KMS-11 (cell line): ENCODE results near the gene RPL28.

Experiments used
- H2AFZ ChIP-seq: fragments of 200-600 bp; sonication (generic); 2 replicates; pipeline ENCODE4 v1.6.1; 2016; ENCODE audit warnings: antibody characterized with exemption, mixed run types, low read depth
- H3K27ac ChIP-seq: fragments of 200-600 bp; sonication (generic); 2 replicates; pipeline ENCODE4 v1.6.1; 2016; ENCODE audit warnings: mild to moderate bottlenecking, mixed run types
- H3K27me3 ChIP-seq: fragments of 200-600 bp; sonication (generic); 2 replicates; pipeline ENCODE4 v1.6.1; 2017; ENCODE audit warnings: mild to moderate bottlenecking, low read depth, mixed run types, moderate library complexity; ENCODE audit not compliant: insufficient read depth
- H3K36me3 ChIP-seq: fragments of 200-600 bp; sonication (generic); 2 replicates; pipeline ENCODE4 v1.6.1; 2017; ENCODE audit warnings: mild to moderate bottlenecking, mixed run types; ENCODE audit not compliant: insufficient read depth
- H3K4me1 ChIP-seq: fragments of 200-600 bp; sonication (generic); 2 replicates; pipeline ENCODE4 v1.6.1; 2016; ENCODE audit warnings: mild to moderate bottlenecking, low read depth, mixed run types; ENCODE audit not compliant: poor library complexity, severe bottlenecking
- H3K4me2 ChIP-seq: fragments of 200-600 bp; sonication (generic); 2 replicates; pipeline ENCODE4 v1.7.0; 2016; ENCODE audit warnings: mild to moderate bottlenecking, mixed run types
- H3K4me3 ChIP-seq: fragments of 200-600 bp; sonication (generic); IDR thresholded peaks from 2 replicates; pipeline ENCODE4 v1.6.1; 2017; ENCODE audit warnings: low read depth, low read length, mixed read lengths; ENCODE audit not compliant: insufficient read depth
- H3K79me2 ChIP-seq: fragments of 200-600 bp; sonication (generic); 2 replicates; pipeline ENCODE4 v1.6.1; 2016; ENCODE audit warnings: low read depth, mixed run types; ENCODE audit not compliant: insufficient read depth
- H3K9ac ChIP-seq: fragments of 200-600 bp; sonication (generic); 2 replicates; pipeline ENCODE4 v1.6.1; 2016; ENCODE audit warnings: mild to moderate bottlenecking, mixed run types
- H4K20me1 ChIP-seq: fragments of 200-600 bp; sonication (generic); 2 replicates; pipeline ENCODE4 v1.6.1; 2016; ENCODE audit warnings: mild to moderate bottlenecking, mixed run types; ENCODE audit not compliant: insufficient read depth
- CTCF ChIP-seq: fragments of 200-600 bp; sonication (generic); conservative IDR thresholded peaks from 2 replicates; pipeline ENCODE4 v1.6.1; 2017; ENCODE audit warnings: low read depth, mild to moderate bottlenecking, antibody characterized with exemption, low read length, moderate library complexity, mixed read lengths

The RPL28 gene

GRCh38 chr19:55387736-55388497 is 2.2 kb downstream of the RPL28 start:
- Histone ChIP-seq H3K4me3 (no peak overlapping the region), H3K27ac (no peak overlapping the region), H3K79me2 (peaks cover 34% of the 10 kb centered on the region), H2AFZ (no peak overlapping the region), H3K4me1 (peaks cover 29% of the 10 kb centered on the region), H3K27me3 (no peaks in the 10 kb centered on the region), H4K20me1 (peaks cover 34% of the 10 kb centered on the region), H3K4me2 (peak overlapping the region; percentile 94), H3K9ac (no peak overlapping the region), H3K36me3 (peaks cover 18% of the 10 kb centered on the region; the same call in 1 of the 2 replicates)
- TF ChIP-seq CTCF: no peak

GRCh38 chr19:55389386-55390317 is 3.9 kb downstream of the RPL28 start:
- Histone ChIP-seq H3K9ac (no peak overlapping the region), H3K4me3 (no peak overlapping the region), H3K27me3 (no peaks in the 10 kb centered on the region), H3K36me3 (peaks cover 18% of the 10 kb centered on the region; the same call in 1 of the 2 replicates), H3K4me1 (peaks cover 23% of the 10 kb centered on the region), H2AFZ (no peak overlapping the region), H4K20me1 (peaks cover 34% of the 10 kb centered on the region), H3K27ac (no peak overlapping the region), H3K79me2 (peaks cover 31% of the 10 kb centered on the region), H3K4me2 (no peak overlapping the region)
- no peak for TF ChIP-seq CTCF

- no peaks in the 10 kb centered on the region for H3K27me3 ChIP-seq
- peaks cover 34% of the 10 kb centered on the region for H4K20me1 ChIP-seq
- peaks cover 20% of the 10 kb centered on the region for H3K4me1 ChIP-seq
- H3K27ac ChIP-seq: no peak overlapping the region
- no peak overlapping the region for H3K4me2 ChIP-seq
- no peak overlapping the region for H3K4me3 ChIP-seq
- peaks cover 31% of the 10 kb centered on the region for H3K79me2 ChIP-seq
- no peak for TF ChIP-seq CTCF
- peaks cover 18% of the 10 kb centered on the region; the same call in 1 of the 2 replicates for H3K36me3 ChIP-seq
- no peak overlapping the region for H2AFZ ChIP-seq
- H3K9ac ChIP-seq: no peak overlapping the region
Measured at GRCh38 chr19:55390461-55390880, 4.7 kb downstream of the RPL28 start.

- Histone ChIP-seq H4K20me1 (peaks cover 34% of the 10 kb centered on the region), H3K27me3 (no peaks in the 10 kb centered on the region), H2AFZ (no peak overlapping the region), H3K9ac (no peak overlapping the region), H3K4me3 (no peak overlapping the region), H3K4me1 (peaks cover 20% of the 10 kb centered on the region), H3K27ac (no peak overlapping the region), H3K79me2 (peaks cover 27% of the 10 kb centered on the region), H3K4me2 (no peak overlapping the region), H3K36me3 (peaks cover 18% of the 10 kb centered on the region; the same call in 1 of the 2 replicates)
- no peak for TF ChIP-seq CTCF
Measured at GRCh38 chr19:55391191-55391670, 5.5 kb downstream of the RPL28 start.
